ENCODE results near the gene C5orf58.

C5orf58 gene

DNA sequence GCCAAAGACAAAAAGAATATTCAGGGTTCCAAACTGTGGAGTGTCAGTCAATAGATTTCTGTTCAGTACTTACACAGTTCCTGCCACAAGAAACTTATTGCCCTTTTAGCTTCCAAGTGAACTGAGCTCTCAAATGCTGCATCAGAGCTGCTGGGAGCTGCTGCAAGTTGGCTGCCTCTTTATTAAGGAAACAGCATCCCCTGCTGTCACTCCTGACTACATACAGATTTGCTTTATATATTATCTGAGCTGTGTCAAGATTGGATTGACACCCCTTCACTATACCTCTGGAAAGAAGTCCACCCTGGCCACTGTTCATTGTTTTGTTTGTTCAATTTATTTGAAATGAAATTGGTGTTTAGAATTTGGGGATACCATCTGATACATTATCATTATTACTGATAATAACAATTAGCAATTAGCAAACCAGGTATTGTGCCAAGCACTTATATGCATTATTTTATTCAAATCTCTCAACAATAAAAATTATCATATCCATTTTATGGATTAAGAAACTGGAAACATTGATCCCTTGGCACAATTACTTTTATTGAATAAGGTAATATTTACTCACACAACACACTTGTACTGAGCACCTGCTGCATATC is 16.4 kb upstream of the C5orf58 start:
- H3F3A ChIP-seq (ENCODE audit: low read depth), result 0 out of 2 replicates have a peak, but pooled peaks cover 6% of the 10 kb centered on the region
- H3K79me2 ChIP-seq (ENCODE audit: insufficient read depth, low read length), result no peaks in the 10 kb centered on the region
- no peaks in the 10 kb centered on the region for H4K20me1 ChIP-seq (ENCODE audit: insufficient read depth, low read length, poor library complexity, severe bottlenecking)
- no peaks in the 10 kb centered on the region for H3K27me3 ChIP-seq (ENCODE audit: insufficient read depth, low read length, poor library complexity, severe bottlenecking)
- peaks cover 28% of the 10 kb centered on the region for H3K4me1 ChIP-seq (ENCODE audit: insufficient read depth, low read length, poor library complexity, severe bottlenecking)
- H3K4me2 ChIP-seq (ENCODE audit: low read depth, low read length, poor library complexity, severe bottlenecking), result no peak overlapping the region
- no peak overlapping the region for H3K4me3 ChIP-seq (ENCODE audit: low read length, poor library complexity, severe bottlenecking)
- H3K9me2 ChIP-seq (replicated peaks; ENCODE audit: low read depth, low read length), result no peaks in the 10 kb centered on the region
- no peaks in the 10 kb centered on the region for H3K9me3 ChIP-seq (ENCODE audit: insufficient read depth, low read depth, low read length)
- no peak overlapping the region for H2AFZ ChIP-seq (ENCODE audit: low read length)
- no peaks in the 10 kb centered on the region for H3K36me3 ChIP-seq (ENCODE audit: insufficient read depth, low read length)
- no peak overlapping the region for H3K9ac ChIP-seq (ENCODE audit: low read depth, low read length, poor library complexity, severe bottlenecking)
- TF ChIP-seq, protein P1, sequence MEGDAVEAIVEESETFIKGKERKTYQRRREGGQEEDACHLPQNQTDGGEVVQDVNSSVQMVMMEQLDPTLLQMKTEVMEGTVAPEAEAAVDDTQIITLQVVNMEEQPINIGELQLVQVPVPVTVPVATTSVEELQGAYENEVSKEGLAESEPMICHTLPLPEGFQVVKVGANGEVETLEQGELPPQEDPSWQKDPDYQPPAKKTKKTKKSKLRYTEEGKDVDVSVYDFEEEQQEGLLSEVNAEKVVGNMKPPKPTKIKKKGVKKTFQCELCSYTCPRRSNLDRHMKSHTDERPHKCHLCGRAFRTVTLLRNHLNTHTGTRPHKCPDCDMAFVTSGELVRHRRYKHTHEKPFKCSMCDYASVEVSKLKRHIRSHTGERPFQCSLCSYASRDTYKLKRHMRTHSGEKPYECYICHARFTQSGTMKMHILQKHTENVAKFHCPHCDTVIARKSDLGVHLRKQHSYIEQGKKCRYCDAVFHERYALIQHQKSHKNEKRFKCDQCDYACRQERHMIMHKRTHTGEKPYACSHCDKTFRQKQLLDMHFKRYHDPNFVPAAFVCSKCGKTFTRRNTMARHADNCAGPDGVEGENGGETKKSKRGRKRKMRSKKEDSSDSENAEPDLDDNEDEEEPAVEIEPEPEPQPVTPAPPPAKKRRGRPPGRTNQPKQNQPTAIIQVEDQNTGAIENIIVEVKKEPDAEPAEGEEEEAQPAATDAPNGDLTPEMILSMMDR (conservative IDR thresholded peaks at IDR 0.05; ENCODE audit: low read length), result peak; percentile 70
- TF ChIP-seq EZH2phosphoT487 (IDR thresholded peaks at IDR 0.05; ENCODE audit: borderline replicate concordance), result no peak

DNA sequence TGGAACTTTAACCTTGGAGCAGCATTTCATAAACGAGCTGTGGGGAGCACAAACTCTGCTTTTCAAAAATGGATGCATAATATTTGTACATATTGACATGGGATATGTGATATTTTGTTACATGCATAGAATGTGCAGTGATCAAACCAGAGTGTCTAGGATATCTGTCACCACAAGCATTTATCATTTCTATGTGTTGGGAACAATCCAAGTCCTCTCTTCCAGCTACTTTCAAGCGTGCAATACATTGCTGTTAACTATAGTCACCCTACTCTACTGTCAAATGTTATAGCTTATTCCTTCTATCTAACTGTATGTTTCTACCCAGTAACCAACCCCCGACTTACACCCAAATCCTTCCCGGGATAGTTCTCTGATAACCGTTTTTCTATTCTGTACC is 15.0 kb upstream of the C5orf58 start:
- no peak overlapping the region for H3K4me3 ChIP-seq (ENCODE audit: low read length, poor library complexity, severe bottlenecking)
- no peak overlapping the region for H3K9ac ChIP-seq (ENCODE audit: low read depth, low read length, poor library complexity, severe bottlenecking)
- 0 out of 2 replicates have a peak, but pooled peaks cover 6% of the 10 kb centered on the region for H3F3A ChIP-seq (ENCODE audit: low read depth)
- H3K9me2 ChIP-seq (replicated peaks; ENCODE audit: low read depth, low read length), result no peaks in the 10 kb centered on the region
- no peaks in the 10 kb centered on the region for H3K9me3 ChIP-seq (ENCODE audit: insufficient read depth, low read depth, low read length)
- no peaks in the 10 kb centered on the region for H3K27me3 ChIP-seq (ENCODE audit: insufficient read depth, low read length, poor library complexity, severe bottlenecking)
- no peaks in the 10 kb centered on the region for H3K79me2 ChIP-seq (ENCODE audit: insufficient read depth, low read length)
- H4K20me1 ChIP-seq (ENCODE audit: insufficient read depth, low read length, poor library complexity, severe bottlenecking), result no peaks in the 10 kb centered on the region
- no peaks in the 10 kb centered on the region for H3K36me3 ChIP-seq (ENCODE audit: insufficient read depth, low read length)
- H3K4me1 ChIP-seq (ENCODE audit: insufficient read depth, low read length, poor library complexity, severe bottlenecking), result peaks cover 29% of the 10 kb centered on the region
- no peak overlapping the region for H2AFZ ChIP-seq (ENCODE audit: low read length)
- no peak for TF ChIP-seq EZH2phosphoT487 (IDR thresholded peaks at IDR 0.05; ENCODE audit: borderline replicate concordance)
- TF ChIP-seq, protein P1 (conservative IDR thresholded peaks at IDR 0.05; ENCODE audit: low read length), result no peak
- H3K4me2 ChIP-seq (ENCODE audit: low read depth, low read length, poor library complexity, severe bottlenecking), result no peak overlapping the region

DNA sequence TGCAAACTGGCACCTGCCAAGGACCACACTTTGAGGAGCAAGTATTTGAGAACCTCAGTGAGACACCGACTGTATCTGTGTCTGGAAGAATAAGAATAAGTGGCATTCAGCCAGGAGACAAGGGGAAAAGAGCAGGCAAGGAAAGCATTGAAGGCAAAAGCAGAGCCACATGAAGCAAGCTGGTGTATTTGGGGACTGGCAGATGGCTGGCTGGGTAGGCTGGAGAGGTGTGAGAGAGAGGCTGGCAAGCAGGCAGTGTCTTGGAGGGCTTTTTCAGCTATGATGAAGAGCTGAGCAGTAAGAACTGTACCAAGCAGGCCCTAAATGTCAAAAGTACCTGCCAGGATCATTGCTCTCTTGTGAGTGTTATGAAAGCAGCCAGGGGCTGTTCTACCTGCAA is 14.1 kb upstream of the C5orf58 start:
- TF ChIP-seq, protein P1 (conservative IDR thresholded peaks at IDR 0.05; ENCODE audit: low read length), result no peak
- no peak for TF ChIP-seq EZH2phosphoT487 (IDR thresholded peaks at IDR 0.05; ENCODE audit: borderline replicate concordance)
- Histone ChIP-seq H3K9ac (ENCODE audit: low read depth, low read length, poor library complexity, severe bottlenecking) (peak overlapping the region; percentile 58), H3K4me3 (ENCODE audit: low read length, poor library complexity, severe bottlenecking) (no peak overlapping the region), H3K79me2 (ENCODE audit: insufficient read depth, low read length) (no peaks in the 10 kb centered on the region), H3K27me3 (ENCODE audit: insufficient read depth, low read length, poor library complexity, severe bottlenecking) (no peaks in the 10 kb centered on the region), H3K9me2 (replicated peaks; ENCODE audit: low read depth, low read length) (no peaks in the 10 kb centered on the region), H3K4me1 (ENCODE audit: insufficient read depth, low read length, poor library complexity, severe bottlenecking) (peaks cover 29% of the 10 kb centered on the region), H3K4me2 (ENCODE audit: low read depth, low read length, poor library complexity, severe bottlenecking) (peak overlapping the region; percentile 71), H3K9me3 (ENCODE audit: insufficient read depth, low read depth, low read length) (no peaks in the 10 kb centered on the region), H4K20me1 (ENCODE audit: insufficient read depth, low read length, poor library complexity, severe bottlenecking) (no peaks in the 10 kb centered on the region), H2AFZ (ENCODE audit: low read length) (no peak overlapping the region), H3K36me3 (ENCODE audit: insufficient read depth, low read length) (no peaks in the 10 kb centered on the region), H3F3A (ENCODE audit: low read depth) (0 out of 2 replicates have a peak, but pooled peaks cover 6% of the 10 kb centered on the region)

Data from Loucy (cell line).